CD4-positive, CD25-positive, alpha-beta regulatory T cell (primary cell): ENCODE results near the gene WNT9A. TPM values are rescaled to one million over a fixed set of nuclear protein-coding genes. Genes with fewer than 3 reads are reported as not detected.

Experiments used
- ATAC-seq, 2 donors: fragments of 150-1000 bp; cut with Tn5 transposase; one replicate each; pipeline ENCODE4 v1.10.0; 2021; ENCODE audit warnings: low read depth in 2 of 2, moderate number of reproducible peaks in 2 of 2, moderate library complexity in 1 of 2
- DNase-seq, 3 donors: peaks; one replicate each; pipeline versions ENCODE4 v3.0.0 to v3.0.0-alpha.2; 2012 to 2022; ENCODE audit warnings: mixed read lengths in 1 of 3
- H3K27ac ChIP-seq: one replicate; pipeline ENCODE4 v1.7.0; 2013; ENCODE audit warnings: mild to moderate bottlenecking, low read length; ENCODE audit not compliant: insufficient read depth, poor library complexity, severe bottlenecking
- H3K27me3 ChIP-seq: one replicate; pipeline ENCODE4 v1.7.0; 2013; ENCODE audit warnings: low read length; ENCODE audit not compliant: control insufficient read depth, insufficient read depth
- H3K36me3 ChIP-seq: one replicate; pipeline ENCODE4 v1.7.0; 2013; ENCODE audit warnings: mild to moderate bottlenecking, low read length, moderate library complexity; ENCODE audit not compliant: control insufficient read depth, insufficient read depth
- H3K4me1 ChIP-seq: 2 replicates; pipeline ENCODE4 v1.7.0; 2013; ENCODE audit warnings: mild to moderate bottlenecking, low read length; ENCODE audit not compliant: insufficient read depth, control insufficient read depth, poor library complexity, severe bottlenecking
- H3K4me3 ChIP-seq: one replicate; pipeline ENCODE4 v1.7.0; 2013; ENCODE audit warnings: low read depth, mild to moderate bottlenecking, low read length, moderate library complexity
- H3K9me3 ChIP-seq, 2 experiments: 1 replicate in 1 of 2; 2 replicates in 1 of 2; pipeline ENCODE4 v1.7.0; 2013; ENCODE audit warnings: low read length in 2 of 2, mild to moderate bottlenecking in 1 of 2, moderate library complexity in 1 of 2; ENCODE audit not compliant: control insufficient read depth in 2 of 2
- H3K27ac Mint-ChIP-seq, 3 donors: one replicate each; pipeline ENCODE4 v1.8.0; 2020 to 2022; ENCODE audit warnings: mild to moderate bottlenecking in 3 of 3, mixed read lengths in 3 of 3, moderate library complexity in 2 of 3
- H3K27me3 Mint-ChIP-seq: one replicate; pipeline ENCODE4 v1.8.0; 2022; ENCODE audit warnings: mild to moderate bottlenecking, mixed read lengths
- H3K36me3 Mint-ChIP-seq: one replicate; pipeline ENCODE4 v1.8.0; 2020; ENCODE audit warnings: mixed read lengths
- H3K4me1 Mint-ChIP-seq, 4 donors: one replicate each; pipeline ENCODE4 v1.8.0; 2020 to 2022; ENCODE audit warnings: mixed read lengths in 4 of 4, mild to moderate bottlenecking in 1 of 4
- H3K4me3 Mint-ChIP-seq, 4 donors: one replicate each; pipeline ENCODE4 v1.8.0; 2020 to 2022; ENCODE audit warnings: mild to moderate bottlenecking in 4 of 4, mixed read lengths in 4 of 4, moderate library complexity in 3 of 4
- H3K9me3 Mint-ChIP-seq, 7 donors: one replicate each; pipeline ENCODE4 v1.8.0; 2020 to 2022; ENCODE audit warnings: mixed read lengths in 7 of 7, mild to moderate bottlenecking in 3 of 7, moderate library complexity in 2 of 7
- polyA plus RNA-seq, 4 donors: library from polyadenylated mRNA; unstranded; fragments of 300-500 nt; fragmentation: Illumina TruSeq; gene quantifications; one replicate each; pipeline ENCODE4 v1.2.3, GENCODE V29; 2021
- total RNA-seq: library from RNA; stranded (reverse); gene quantifications from one replicate; pipeline ENCODE4 v1.2.3, GENCODE V29; 2022

WNT9A gene
- total and polyA plus RNA-seq, 5 donors from 2014 or later, result 0.20 TPM; not detected in 4

- Mint-ChIP-seq H3K9me3 (peaks cover 0 to 2% (median 0%) of the 10 kb centered on the region in 7 donors), H3K27ac (no peak overlapping the region), H3K4me3 (peak overlapping the region; percentile 51 to 81 (median 64)), H3K27me3 (peaks cover 38% of the 10 kb centered on the region), H3K4me1 (peaks cover 0 to 20% (median 3%) of the 10 kb centered on the region in 4 donors), H3K36me3 (no peaks in the 10 kb centered on the region)
- peak overlapping the region; percentile 41 for H3K4me3 ChIP-seq
- no peaks in the 10 kb centered on the region for H3K36me3 ChIP-seq
- H3K9me3 ChIP-seq, result no peaks in the 10 kb centered on the region
- ATAC-seq (peak; percentile 59 to 61), DNase-seq (peak; percentile 40 to 60 (median 52))
- no peaks in the 10 kb centered on the region for H3K27me3 ChIP-seq
- peaks cover 17% of the 10 kb centered on the region for H3K4me1 ChIP-seq
- no peak overlapping the region for H3K27ac ChIP-seq
Measured at GRCh38 chr1:227946624-227947385, 927 bp downstream of the WNT9A start.

GRCh38 chr1:227945891-227946623 lies 1.7 kb downstream of the WNT9A start:
- H3K9me3 Mint-ChIP-seq, result no peaks in the 10 kb centered on the region
- Histone ChIP-seq H3K4me3 (no peak overlapping the region), H3K27me3 (no peaks in the 10 kb centered on the region), H3K9me3 (no peaks in the 10 kb centered on the region), H3K4me1 (peaks cover 17% of the 10 kb centered on the region), H3K27ac (no peak overlapping the region), H3K36me3 (no peaks in the 10 kb centered on the region)
- peak overlapping the region; percentile 56 to 83 (median 76) for H3K4me3 Mint-ChIP-seq
- ATAC-seq, result peak in 1 of 2 donors; percentile 19
- peak in 1 of 3 donors; percentile 14 for DNase-seq
- H3K27ac Mint-ChIP-seq, result no peak overlapping the region
- peaks cover 0 to 20% (median 3%) of the 10 kb centered on the region in 4 donors for H3K4me1 Mint-ChIP-seq
- H3K36me3 Mint-ChIP-seq, result no peaks in the 10 kb centered on the region
- H3K27me3 Mint-ChIP-seq, result peaks cover 34% of the 10 kb centered on the region

- H3K36me3 Mint-ChIP-seq, result no peaks in the 10 kb centered on the region
- H3K4me1 Mint-ChIP-seq, result peaks cover 0 to 20% (median 3%) of the 10 kb centered on the region in 4 donors
- no peaks in the 10 kb centered on the region for H3K27me3 ChIP-seq
- H3K4me3 Mint-ChIP-seq, result peak overlapping the region in 1 of 4 donors; percentile 71
- ATAC-seq, result no peak
- no peak overlapping the region for H3K27ac ChIP-seq
- peaks cover 17% of the 10 kb centered on the region for H3K4me1 ChIP-seq
- no peaks in the 10 kb centered on the region for H3K9me3 ChIP-seq
- no peaks in the 10 kb centered on the region for H3K36me3 ChIP-seq
- no peak overlapping the region for H3K4me3 ChIP-seq
- peak overlapping the region in 1 of 3 donors; percentile 52 for H3K27ac Mint-ChIP-seq
- peaks cover 27% of the 10 kb centered on the region for H3K27me3 Mint-ChIP-seq
- H3K9me3 Mint-ChIP-seq, result no peaks in the 10 kb centered on the region
- no peak for DNase-seq
Measured at GRCh38 chr1:227944931-227945890, 2.5 kb downstream of the WNT9A start.

DNA sequence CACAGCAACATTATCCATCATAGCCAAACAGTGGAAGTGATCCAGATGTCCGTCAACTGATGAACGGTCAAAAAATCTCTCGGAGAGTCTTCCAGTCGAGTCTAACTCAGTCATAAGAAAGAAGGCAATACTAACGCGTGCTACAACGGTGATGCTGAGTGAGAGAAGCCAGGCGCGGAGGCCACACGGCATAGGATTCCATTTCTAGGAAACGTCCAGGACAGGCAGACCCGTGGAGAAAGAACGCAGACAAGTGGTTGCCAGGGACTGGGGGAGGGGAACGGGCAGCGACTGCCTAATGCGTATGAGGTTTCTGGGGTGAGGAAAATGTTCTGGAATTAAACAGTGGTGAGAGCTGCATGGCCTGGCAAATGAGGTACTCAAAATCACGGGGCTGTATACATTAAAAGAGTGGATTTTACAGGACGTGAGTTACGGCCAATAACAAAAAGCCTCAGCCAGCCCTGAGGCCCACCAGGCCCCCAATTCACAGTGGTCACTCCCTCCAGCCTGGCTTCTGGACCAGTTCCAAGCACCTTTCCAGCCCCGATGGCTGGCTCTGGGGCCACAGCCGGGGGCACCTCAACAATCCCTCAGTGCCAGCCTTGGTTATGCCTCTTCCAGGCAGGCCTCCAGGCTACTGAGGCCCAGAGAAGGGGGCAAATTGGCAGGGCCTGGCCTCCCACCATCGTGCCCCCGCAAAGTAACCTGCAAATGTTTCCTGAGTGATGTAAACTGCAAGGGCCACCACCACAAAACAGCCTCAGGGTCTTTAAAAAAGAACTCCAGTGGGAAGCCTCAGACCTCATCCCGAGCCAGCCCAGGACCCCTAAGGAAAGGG lies 3.4 kb downstream of the WNT9A start:
- H3K4me3 ChIP-seq, result no peak overlapping the region
- no peak for ATAC-seq
- Mint-ChIP-seq H3K36me3 (no peaks in the 10 kb centered on the region), H3K9me3 (no peaks in the 10 kb centered on the region), H3K4me1 (peaks cover 0 to 20% (median 3%) of the 10 kb centered on the region in 4 donors), H3K27ac (peak overlapping the region in 1 of 3 donors; percentile 33), H3K27me3 (peaks cover 26% of the 10 kb centered on the region), H3K4me3 (peak overlapping the region in 2 of 4 donors; percentile 10 to 80)
- no peaks in the 10 kb centered on the region for H3K36me3 ChIP-seq
- no peak for DNase-seq
- H3K4me1 ChIP-seq, result peaks cover 17% of the 10 kb centered on the region
- H3K9me3 ChIP-seq, result no peaks in the 10 kb centered on the region
- no peak overlapping the region for H3K27ac ChIP-seq
- H3K27me3 ChIP-seq, result no peaks in the 10 kb centered on the region

DNA sequence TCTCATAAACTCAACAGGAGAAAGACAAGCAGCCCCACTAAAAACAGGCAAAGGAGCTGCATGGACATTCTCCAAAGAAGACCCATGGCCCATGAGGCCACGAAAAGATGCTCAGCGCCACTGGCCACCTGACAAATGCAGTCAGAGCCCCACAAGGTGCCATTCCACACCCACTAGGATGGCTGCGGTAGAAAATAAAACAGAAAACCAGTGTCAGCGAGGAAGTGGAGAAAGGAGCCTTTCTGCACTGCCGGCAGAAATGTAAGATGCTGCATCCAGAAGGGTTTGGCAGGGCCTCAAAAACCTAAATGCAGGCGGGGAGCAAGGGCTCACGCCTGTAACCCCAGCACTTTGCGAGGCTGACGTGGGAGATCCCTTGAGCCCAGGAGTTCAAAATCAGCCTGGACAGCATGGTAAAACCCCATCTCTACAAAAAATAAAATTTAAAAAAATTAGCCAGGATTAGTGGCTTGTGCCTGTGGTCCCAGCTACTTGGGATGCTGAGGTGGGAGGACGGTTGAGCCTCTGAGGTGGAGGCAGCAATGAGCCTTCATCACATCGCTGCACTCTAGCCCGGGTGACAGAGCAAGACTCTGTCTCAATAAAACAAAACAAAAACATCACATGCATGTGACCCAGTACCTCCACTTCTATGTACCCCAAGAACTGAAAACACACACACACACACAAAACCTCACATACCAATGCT lies 4.2 kb downstream of the WNT9A start:
- no peak for ATAC-seq
- Mint-ChIP-seq H3K36me3 (no peaks in the 10 kb centered on the region), H3K4me1 (peaks cover 0 to 19% (median 3%) of the 10 kb centered on the region in 4 donors), H3K27ac (peak overlapping the region in 2 of 3 donors; percentile 16 to 33), H3K4me3 (peak overlapping the region in 2 of 4 donors; percentile 10 to 80), H3K9me3 (no peaks in the 10 kb centered on the region), H3K27me3 (peaks cover 20% of the 10 kb centered on the region)
- Histone ChIP-seq H3K4me3 (no peak overlapping the region), H3K9me3 (no peaks in the 10 kb centered on the region), H3K4me1 (peaks cover 15% of the 10 kb centered on the region), H3K27me3 (no peaks in the 10 kb centered on the region), H3K27ac (no peak overlapping the region), H3K36me3 (no peaks in the 10 kb centered on the region)
- no peak for DNase-seq

GRCh38 chr1:227942716-227943261 lies 4.9 kb downstream of the WNT9A start:
- Mint-ChIP-seq H3K27me3 (peaks cover 18% of the 10 kb centered on the region), H3K27ac (no peak overlapping the region), H3K4me3 (no peak overlapping the region), H3K4me1 (peaks cover 0 to 16% (median 4%) of the 10 kb centered on the region in 4 donors), H3K36me3 (no peaks in the 10 kb centered on the region), H3K9me3 (no peaks in the 10 kb centered on the region)
- H3K27me3 ChIP-seq, result no peaks in the 10 kb centered on the region
- ATAC-seq, result no peak
- no peaks in the 10 kb centered on the region for H3K9me3 ChIP-seq
- peaks cover 14% of the 10 kb centered on the region for H3K4me1 ChIP-seq
- no peak overlapping the region for H3K27ac ChIP-seq
- no peaks in the 10 kb centered on the region for H3K36me3 ChIP-seq
- no peak for DNase-seq
- H3K4me3 ChIP-seq, result no peak overlapping the region
